IPS DF 4.7 (cell line): ENCODE data around the gene MAPK8.

Experiments
- DNase-seq: peaks from one replicate; pipeline ENCODE4 v3.0.0-alpha.2; 2013; ENCODE audit warnings: low spot score; ENCODE audit errors: extremely low read depth

The MAPK8 gene

DNA sequence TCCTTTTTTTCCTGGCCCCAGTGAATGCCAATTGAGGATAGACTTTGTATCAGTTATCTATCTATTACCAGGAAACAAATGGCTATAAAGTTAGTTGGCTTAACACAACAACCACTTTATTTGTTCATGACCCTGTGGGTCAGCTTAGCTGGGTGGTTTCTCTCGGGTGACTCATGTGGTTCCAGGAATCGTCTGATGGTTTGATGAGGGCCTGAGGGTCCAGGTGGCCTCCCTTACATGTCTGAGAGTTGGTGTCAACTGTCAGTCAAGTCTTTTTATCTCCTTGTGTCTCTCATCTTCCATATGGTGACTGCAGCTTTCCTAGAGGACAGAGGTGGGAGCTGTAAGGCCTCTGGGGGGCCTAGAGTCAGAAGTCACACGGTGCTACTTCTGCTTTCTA, 15.3 kb upstream of the MAPK8 start:
- no peak for DNase-seq

DNA sequence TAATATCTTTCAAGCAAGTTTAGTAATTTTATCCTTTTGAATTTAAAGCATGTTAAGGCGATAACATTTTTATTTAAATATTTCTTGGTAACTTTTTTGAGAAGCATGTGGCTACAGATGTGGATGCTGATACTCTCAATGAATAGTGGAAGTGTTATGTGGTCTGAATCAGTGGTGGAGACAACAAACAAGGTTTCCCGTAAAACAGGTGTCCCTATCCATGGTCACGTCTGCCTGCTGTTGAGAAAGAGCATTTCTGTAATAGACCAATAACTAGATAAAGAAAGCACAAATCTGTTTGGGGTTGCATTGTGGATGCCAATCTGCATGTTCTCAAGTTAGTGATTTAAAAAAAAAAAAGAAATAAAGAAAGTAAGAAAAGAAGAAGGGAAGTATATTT, 13.9 kb upstream of the MAPK8 start:
- DNase-seq, result no peak

DNA sequence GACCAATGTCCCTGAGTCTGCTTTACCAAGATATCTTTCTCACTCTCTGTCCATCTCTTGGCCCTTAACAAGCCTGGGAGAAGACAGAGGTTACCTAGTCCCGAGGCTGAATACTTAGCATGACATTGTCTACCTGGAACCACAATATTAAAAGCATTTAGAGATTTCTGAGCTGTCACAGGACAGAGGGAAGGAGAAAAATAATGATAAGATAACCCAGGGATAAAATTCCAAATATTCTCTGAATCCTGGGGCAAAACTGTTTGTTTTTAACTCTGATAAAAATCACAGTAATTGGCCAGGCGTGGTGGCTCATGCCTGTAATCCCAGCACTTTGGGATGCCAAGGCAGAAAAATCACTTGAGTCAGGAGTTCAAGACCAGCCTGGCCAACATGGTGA, 12.0 kb upstream of the MAPK8 start:
- DNase-seq, result no peak

GRCh38 chr10:48296576-48297098, 9.8 kb upstream of the MAPK8 start:
- DNase-seq, result no peak

DNA sequence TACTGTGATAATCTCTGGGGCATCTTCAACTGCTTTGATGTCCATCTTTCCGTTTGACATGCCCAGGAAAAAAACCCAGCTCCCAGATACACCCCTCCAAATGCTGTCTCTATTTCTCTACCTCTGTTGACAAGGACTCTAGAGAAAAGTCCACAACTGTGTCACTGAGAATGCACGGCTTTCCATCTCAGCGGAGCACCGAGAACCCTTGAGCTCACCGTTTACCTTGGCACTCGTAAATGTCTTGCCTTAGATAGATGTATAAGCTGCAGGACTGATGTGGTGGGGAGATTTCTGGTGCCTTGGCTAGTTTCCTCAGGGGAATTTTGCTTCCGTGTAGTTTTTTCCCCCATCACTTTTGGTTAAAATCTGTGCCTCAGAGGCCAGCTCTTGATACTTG, 7.4 kb upstream of the MAPK8 start:
- DNase-seq, result no peak

DNA sequence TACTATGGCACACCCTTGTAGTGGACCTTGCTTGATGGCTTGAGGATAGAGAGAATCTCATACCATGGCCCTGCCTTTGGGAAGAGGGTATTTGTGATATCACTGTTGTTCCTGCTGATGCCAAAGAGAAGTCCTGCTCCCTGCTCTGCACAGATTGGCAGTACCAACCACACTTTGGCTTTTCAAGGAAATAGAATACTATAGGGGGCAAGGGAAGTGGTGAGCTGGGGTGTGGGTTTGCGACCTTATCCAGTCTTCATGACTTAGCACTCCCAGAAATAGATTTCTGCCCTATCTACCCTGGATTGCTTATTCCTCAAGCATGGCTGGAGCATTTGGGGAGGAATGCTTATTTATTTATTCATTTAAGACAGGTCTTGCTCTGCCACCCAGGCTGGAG, 6.8 kb upstream of the MAPK8 start:
- DNase-seq, result no peak

DNA sequence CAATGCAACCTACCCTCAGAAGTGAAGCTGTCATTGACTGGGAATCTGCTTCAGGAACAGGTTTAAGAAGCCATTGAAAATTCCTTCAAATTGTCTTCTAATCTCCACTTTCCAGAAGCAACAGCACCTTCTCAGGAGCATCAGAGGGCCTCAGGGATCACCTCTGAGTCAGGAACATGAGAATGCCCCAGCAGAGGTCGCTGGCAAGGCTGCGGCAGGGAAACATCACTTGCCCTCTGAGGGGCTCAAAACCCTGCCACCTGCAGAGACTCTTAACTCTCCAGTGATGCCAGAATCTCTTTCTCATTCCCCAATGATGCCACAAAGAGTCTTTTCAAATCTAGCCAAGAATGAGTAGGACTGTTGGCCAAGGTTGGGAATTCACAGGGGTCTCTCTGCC, 5.9 kb upstream of the MAPK8 start:
- DNase-seq, result no peak

GRCh38 chr10:48302515-48303476, 3.7 kb upstream of the MAPK8 start:
- no peak for DNase-seq

DNA sequence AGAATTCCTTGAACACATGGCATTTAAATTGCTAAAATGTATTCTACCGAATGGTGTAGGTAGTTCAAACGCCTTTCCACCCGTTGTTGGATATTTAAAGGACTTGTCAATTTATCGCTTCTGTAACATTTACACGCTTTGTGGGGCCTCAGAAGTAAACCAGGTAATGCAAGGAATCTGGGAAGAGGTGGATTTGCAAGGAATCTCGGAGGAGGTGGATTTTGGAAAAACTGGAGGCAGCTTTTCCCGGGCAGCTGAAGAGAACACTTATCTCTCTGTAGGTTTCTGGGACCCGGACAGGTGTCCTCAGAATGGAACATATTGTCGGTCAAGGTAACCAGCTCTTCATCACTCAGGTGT, 592 bp upstream of the MAPK8 start:
- no peak for DNase-seq

DNA sequence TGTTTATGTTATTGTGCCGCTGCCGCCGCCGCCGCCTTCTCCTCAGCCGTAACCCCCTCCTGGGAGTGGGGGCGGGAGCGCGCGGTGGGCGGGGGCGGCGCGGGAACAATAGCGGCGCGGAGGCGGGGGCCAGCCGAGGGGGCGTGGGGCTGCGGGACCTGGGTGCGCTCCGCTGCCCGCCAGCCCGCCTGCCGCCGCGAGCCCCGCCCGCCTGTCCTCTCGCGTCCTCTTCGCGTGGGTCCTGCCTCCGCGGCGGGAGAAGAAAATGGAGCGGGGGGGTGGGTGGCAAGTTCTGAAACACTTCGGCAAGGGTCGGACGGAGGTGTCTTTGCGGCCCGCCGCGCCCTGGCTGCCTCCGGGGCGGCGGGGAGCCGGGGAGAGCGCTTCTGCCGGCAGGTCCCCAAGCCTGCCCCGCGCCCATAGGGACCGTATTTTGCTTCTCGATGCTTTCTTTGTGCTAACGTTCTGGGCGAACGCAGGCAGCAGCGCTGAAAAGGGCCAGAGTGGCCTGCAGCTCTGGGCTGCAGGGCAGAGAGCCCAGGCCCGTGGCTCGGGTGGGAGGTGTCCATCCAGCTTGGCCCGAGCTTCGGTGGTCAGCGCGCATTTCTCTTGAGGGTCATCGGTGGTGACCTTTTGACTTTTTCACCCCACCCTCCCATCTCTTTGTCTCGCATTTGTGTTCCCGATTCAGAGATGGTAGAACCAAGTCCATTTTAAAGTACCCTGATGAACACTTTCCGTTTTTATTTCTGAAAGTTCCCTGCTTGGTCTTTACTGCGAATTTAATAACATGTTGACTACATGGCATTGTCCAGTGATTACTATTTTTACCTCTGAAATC, 613 bp downstream of the MAPK8 start:
- no peak for DNase-seq

GRCh38 chr10:48307711-48308018, 1.2 kb downstream of the MAPK8 start:
- no peak for DNase-seq

GRCh38 chr10:48309711-48310226, 3.3 kb downstream of the MAPK8 start:
- no peak for DNase-seq

DNA sequence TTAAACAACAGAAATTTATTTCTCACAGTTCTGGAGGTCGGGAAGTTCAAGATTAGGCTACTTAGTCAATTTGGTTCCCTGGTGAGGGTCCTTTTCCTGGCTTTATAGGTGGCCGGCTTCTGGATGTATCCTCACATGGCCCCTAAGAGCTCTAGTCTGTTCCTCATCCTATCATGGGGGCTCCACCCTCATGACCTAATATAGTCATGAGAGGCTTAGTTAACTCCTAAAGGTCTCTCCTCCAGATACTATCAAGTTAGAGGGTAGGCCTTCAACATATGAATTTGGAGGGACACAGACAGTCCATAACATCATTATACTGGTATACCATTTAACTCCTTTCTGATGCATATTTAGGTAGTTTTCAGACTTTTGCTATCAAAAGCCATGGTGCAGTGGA, 7.6 kb downstream of the MAPK8 start:
- DNase-seq, result no peak

GRCh38 chr10:48316236-48316635, 9.8 kb downstream of the MAPK8 start:
- DNase-seq, result no peak

GRCh38 chr10:48317321-48317990, 11.0 kb downstream of the MAPK8 start:
- DNase-seq, result no peak

DNA sequence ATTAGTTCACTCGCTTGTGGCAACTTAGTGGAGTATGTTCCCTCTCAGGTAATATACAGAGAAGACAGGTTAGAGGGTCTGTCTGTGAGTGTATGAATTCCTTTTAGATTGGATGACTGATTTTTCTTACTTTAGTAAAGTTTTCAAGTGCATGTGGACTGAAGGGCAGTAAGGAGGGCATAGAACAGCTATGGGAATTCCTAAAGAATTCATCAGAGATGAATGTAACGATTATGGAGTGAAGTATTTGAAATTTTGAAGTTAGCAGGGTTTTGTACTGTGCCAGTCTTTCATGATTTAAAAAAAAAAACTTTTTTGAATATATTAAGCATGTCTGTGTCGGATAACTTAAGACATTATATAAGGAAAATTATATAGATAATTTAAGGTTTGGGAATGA, 15.5 kb downstream of the MAPK8 start:
- DNase-seq, result no peak

GRCh38 chr10:48324580-48324979, 18.1 kb downstream of the MAPK8 start:
- no peak for DNase-seq

DNA sequence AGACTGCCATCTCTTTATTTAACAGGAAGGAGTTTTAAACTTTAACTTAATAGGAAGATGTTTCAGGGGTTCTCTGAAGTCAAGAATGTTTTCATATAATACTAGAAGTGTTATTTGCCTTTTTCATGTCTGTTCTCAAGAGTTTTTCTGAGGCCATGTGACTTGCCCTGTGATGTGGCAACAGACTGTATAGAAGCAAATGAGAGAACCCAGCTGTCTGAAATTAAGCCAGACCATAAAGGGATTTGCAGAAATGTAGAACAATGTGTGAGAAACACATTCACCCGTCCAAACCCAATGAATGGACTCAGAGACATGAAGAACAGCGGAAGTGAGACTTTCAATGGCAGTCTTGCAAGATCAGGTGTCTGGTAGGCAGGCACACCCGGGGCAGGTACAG, 23.8 kb downstream of the MAPK8 start:
- no peak for DNase-seq

DNA sequence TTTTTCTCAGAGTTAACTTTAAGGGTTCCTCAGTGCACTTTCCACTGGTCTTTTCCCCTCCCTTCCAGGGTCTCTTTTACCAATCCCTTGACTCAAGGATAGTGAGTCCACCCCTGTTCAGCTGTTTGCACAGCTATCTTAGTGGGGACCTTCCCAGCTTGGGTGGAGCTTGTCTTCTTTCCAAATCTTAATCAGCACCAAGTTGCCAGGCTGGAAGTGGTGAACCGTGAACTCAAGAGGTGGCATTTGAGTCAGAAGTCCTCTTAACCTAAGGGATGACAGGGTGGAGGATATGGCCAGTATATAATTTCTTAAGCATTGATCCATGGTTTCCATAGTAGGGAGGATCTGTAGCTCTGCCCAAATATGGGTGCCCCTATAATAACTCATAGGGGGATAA, 25.0 kb downstream of the MAPK8 start:
- no peak for DNase-seq

DNA sequence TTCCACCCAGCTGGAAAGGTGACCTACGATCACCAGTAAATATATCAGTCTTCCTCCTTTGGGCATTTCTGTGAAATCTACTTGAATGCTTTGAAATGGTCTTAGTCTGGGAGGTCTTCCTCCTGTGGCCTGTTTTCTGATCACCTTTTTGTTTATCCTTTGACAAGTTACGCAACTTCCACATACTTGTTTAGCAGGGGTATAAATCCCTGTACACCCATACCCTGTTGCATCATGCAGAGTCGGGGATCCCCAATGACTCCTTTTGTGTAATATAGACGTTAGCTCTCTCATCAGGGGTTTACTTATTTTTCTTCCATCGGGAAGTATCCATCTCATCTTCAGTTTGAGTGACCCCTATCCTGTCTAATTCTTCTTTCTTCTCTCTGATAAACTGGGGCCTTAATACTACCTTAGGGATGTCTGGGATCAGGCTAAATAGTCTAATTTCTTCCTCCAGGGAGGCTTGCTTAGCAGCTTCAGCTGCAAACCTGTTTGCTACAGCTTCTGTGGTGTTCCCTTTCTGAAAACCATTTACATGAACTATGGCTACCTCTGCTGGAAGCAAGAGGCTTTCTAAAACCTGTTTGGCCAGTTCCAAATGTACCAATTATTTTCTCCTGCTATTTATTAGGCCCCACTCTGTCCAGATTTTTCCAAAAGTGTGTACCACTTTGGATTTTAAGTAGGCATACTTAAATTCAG, 25.8 kb downstream of the MAPK8 start:
- DNase-seq, result no peak

- DNase-seq, result no peak
Observed at GRCh38 chr10:48332871-48333216, 26.4 kb downstream of the MAPK8 start.
